Tibial nerve (tissue), 4 donors: ENCODE measurements around the gene C19orf73. TPM values are rescaled to one million over a fixed set of nuclear protein-coding genes. Genes with fewer than 3 reads are reported as not detected.

Source experiments
- DNase-seq, 2 donors: peaks; one replicate each; pipeline ENCODE4 v3.0.0-alpha.2; 2019; ENCODE audit warnings: low spot score in 2 of 2
- H3K27ac ChIP-seq, 4 donors: fragments of 200-600 bp; sonication (generic) in 3 of 4; one replicate each; pipeline ENCODE4 v1.5.1; 2017 to 2019; ENCODE audit warnings: mild to moderate bottlenecking in 1 of 4
- H3K27me3 ChIP-seq, 2 donors: fragments of 200-600 bp; sonication (generic) in 1 of 2; one replicate each; pipeline versions ENCODE4 v1.5.1 to v1.6.0; 2017 to 2019
- H3K36me3 ChIP-seq, 3 donors: fragments of 200-600 bp; sonication (generic); one replicate each; pipeline ENCODE4 v1.5.1; 2018 to 2019
- H3K4me1 ChIP-seq, 4 donors: fragments of 200-600 bp; sonication (generic) in 3 of 4; one replicate each; pipeline ENCODE4 v1.5.1; 2017 to 2019
- H3K4me3 ChIP-seq, 4 donors: fragments of 200-600 bp; sonication (generic) in 3 of 4; one replicate each; pipeline ENCODE4 v1.5.1; 2017 to 2019; ENCODE audit warnings: mild to moderate bottlenecking in 1 of 4, moderate library complexity in 1 of 4
- H3K9me3 ChIP-seq, 4 donors: fragments of 200-600 bp; sonication (generic) in 3 of 4; one replicate each; pipeline ENCODE4 v1.5.1; 2017 to 2019
- EP300 ChIP-seq, 2 donors: sonication (generic); formaldehyde crosslinking; IDR thresholded peaks; one replicate each; pipeline ENCODE4 v1.6.1; 2017; ENCODE audit warnings: antibody characterized with exemption in 2 of 2, mild to moderate bottlenecking in 1 of 2
- POLR2A ChIP-seq, 2 donors: fragments of 450-650 bp; IDR thresholded peaks; one replicate each; pipeline ENCODE4 v1.6.1; 2017; ENCODE audit warnings: antibody characterized with exemption in 2 of 2, mild to moderate bottlenecking in 2 of 2, moderate library complexity in 2 of 2
- WGBS, 2 donors: methylation state at CpG; one replicate each; pipeline ENCODE4 v1.1.5; 2018; 5-methylcytosine and 5-hydroxymethylcytosine counted together
- total RNA-seq, 4 donors: library from RNA; depleted of rRNA; stranded (reverse); fragments of >200 nt; gene quantifications; one replicate each; pipeline ENCODE4 v1.1.0, GENCODE V29; 2016
- TF ChIP-seq, protein P1 (sequence below), 5 experiments: fragments of 200-600 bp in 3 of 5; fragments of 450-650 bp in 2 of 5; sonication (generic) in 3 of 5; IDR thresholded peaks; one replicate each; pipeline ENCODE4 v1.5.1; 2016 to 2019; ENCODE audit warnings: antibody characterized with exemption in 5 of 5, mild to moderate bottlenecking in 3 of 5, moderate library complexity in 2 of 5

Gene C19orf73
- total RNA-seq, 4 donors from 2014 or later, result 1.0 to 7.8 (median 5.0) TPM; not detected in 1

DNA sequence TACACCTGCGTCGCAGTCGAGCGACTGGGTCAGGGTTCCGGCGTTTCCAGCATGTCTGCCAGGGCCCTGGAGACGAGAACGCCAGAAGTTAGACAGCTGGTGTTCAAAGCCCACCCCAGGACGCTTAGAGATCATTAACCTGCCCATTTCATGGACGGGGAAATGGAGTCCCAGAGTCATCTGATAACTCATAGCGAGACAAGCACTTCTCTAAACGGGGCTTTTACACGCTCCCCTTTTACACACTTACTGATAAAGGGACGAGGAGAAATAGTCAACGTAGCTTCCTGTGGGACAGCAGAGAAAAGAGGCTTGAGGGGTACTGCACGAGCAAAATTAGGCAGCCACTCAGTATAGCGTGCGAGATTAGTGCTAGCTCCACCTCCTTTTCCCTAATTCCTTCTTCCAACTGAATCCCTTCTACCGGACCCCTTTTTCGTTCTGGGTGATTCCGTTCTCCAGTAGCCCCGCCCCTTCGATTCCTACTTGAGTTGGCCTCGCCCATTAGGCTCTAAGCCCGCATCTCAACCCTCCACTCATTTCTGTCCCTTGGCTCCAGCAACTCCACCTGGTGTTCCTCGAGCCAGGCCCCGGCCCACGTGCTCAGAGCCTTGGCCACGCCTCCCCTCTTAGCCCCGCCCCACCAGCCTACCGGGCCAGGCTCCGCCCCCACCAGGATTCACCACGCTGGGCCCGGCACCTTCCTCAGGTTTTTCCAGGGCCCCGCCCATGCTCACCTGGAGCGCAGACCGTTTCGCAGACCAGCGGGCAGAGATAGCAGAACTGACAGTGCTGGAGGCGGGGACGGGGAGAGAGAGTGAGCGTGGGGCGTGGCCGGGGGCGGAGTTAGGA is 32.5 kb upstream of the C19orf73 start:
- DNase-seq, result peak in 1 of 2 donors; percentile 34
- Histone ChIP-seq H3K9me3 (no peaks in the 10 kb centered on the region), H3K4me1 (peaks cover 0 to 43% (median 15%) of the 10 kb centered on the region in 4 donors), H3K27ac (peak overlapping the region in 2 of 4 donors; percentile 37 to 77), H3K36me3 (no peaks in the 10 kb centered on the region), H3K4me3 (peak overlapping the region in 1 of 4 donors; percentile 71), H3K27me3 (peaks cover 0 to 24% of the 10 kb centered on the region in 2 donors)
- 8 to 11% methylated on average over 45 of the region's 45 CpGs for WGBS, 2 donors
- TF ChIP-seq EP300 (IDR thresholded peaks at IDR 0.05) (no peak), POLR2A (IDR thresholded peaks at IDR 0.05) (no peak)
- TF ChIP-seq, protein P1, sequence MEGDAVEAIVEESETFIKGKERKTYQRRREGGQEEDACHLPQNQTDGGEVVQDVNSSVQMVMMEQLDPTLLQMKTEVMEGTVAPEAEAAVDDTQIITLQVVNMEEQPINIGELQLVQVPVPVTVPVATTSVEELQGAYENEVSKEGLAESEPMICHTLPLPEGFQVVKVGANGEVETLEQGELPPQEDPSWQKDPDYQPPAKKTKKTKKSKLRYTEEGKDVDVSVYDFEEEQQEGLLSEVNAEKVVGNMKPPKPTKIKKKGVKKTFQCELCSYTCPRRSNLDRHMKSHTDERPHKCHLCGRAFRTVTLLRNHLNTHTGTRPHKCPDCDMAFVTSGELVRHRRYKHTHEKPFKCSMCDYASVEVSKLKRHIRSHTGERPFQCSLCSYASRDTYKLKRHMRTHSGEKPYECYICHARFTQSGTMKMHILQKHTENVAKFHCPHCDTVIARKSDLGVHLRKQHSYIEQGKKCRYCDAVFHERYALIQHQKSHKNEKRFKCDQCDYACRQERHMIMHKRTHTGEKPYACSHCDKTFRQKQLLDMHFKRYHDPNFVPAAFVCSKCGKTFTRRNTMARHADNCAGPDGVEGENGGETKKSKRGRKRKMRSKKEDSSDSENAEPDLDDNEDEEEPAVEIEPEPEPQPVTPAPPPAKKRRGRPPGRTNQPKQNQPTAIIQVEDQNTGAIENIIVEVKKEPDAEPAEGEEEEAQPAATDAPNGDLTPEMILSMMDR (IDR thresholded peaks at IDR 0.05), result no peak

DNA sequence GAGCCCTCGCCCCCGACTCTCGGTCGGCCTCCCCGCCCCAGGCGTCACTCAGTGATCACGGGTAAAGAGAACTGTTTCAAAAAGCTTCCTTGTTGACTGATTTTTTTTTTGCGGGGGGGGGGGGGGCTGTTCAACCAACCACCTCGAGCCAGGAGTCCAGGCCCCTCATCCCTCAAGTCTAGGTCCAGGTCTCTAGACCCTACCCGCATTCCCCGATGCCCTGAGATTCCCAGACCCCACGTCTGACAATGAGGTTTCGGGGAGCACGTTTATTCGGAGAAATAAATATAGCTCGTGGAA is 32.0 kb upstream of the C19orf73 start:
- no peaks in the 10 kb centered on the region for H3K9me3 ChIP-seq
- WGBS, 2 donors, result 9% methylated on average over 10 to 16 of the region's 16 CpGs
- H3K4me3 ChIP-seq, result peak overlapping the region; percentile 46 to 71 (median 53)
- no peaks in the 10 kb centered on the region for H3K36me3 ChIP-seq
- DNase-seq, result no peak
- peaks cover 0 to 49% (median 19%) of the 10 kb centered on the region in 4 donors for H3K4me1 ChIP-seq
- H3K27me3 ChIP-seq, result peaks cover 0 to 29% of the 10 kb centered on the region in 2 donors
- TF ChIP-seq, protein P1 (IDR thresholded peaks at IDR 0.05), result no peak
- TF ChIP-seq POLR2A (IDR thresholded peaks at IDR 0.05) (no peak), EP300 (IDR thresholded peaks at IDR 0.05) (no peak)
- peak overlapping the region in 3 of 4 donors; percentile 62 to 77 (median 73) for H3K27ac ChIP-seq

DNA sequence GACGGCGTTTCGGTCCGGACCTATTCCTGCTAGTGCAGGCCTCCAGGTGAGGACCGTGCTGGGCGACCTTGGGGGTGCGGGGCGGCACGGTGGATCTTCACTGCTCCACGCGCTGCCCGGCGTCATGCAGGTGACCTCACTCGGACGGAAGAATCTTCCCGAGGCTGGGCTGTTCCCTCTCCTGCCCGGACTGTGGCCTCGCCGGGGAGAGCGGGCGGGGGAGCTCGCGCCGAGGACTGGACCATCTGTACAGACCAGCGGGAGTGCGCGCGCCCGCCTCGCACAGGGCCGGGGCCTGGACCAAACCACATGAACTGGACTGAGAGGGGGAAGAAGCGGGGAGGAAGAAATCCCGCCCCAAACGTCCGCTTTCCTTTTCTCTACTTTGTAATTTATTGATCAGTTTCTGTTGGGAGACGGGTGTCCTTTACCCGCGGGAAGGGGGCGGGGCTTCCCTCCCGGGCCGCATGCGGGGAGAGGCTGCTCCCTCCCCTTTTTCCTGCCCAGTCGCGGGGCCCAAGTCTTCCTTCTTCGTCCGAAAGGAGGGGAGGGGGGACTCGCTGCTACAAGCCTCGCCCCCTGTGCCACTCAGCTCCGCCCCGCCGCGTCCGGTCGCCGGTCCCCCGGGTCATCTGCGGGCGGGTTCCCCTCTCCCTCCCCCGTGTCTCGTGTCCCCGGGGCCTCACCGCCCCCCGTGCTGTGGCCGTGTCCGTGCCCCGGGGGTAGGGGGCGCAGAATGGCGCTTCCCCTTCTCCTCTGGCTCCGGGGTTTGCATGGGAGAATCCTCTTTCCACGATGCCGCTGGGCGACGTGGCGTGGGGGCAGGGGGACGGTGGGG is 31.4 kb upstream of the C19orf73 start:
- peaks cover 0 to 54% (median 24%) of the 10 kb centered on the region in 4 donors for H3K4me1 ChIP-seq
- peak overlapping the region in 3 of 4 donors; percentile 62 to 77 (median 73) for H3K27ac ChIP-seq
- 1% methylated on average over 52 to 60 of the region's 75 CpGs for WGBS, 2 donors

DNA sequence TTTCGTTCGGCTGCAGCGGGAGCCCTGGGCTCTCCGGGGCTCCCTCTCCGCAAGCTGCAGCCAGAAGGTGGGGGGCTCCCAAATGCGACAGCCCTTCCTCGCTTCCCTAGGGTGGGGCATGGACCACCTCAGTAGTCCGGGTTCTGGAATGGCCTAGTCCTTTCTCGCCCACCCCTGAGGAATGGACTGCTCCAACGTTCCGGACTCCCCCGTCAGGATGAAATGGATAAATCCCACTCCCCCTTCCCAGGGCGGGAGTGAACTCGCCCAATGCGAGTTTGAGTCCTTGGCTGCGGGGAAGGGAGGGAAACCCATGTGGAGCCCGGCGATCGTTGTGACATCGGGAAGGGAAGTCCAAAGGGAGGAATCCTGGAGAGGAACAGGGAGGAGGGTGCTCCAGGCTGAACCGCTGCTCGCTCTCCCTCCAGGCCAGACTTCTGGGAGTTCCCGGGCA is 30.7 kb upstream of the C19orf73 start:
- Histone ChIP-seq H3K36me3 (no peaks in the 10 kb centered on the region), H3K27ac (peak overlapping the region in 3 of 4 donors; percentile 62 to 77 (median 73)), H3K4me1 (peaks cover 0 to 55% (median 24%) of the 10 kb centered on the region in 4 donors), H3K4me3 (peak overlapping the region; percentile 46 to 71 (median 53)), H3K27me3 (peaks cover 0 to 33% of the 10 kb centered on the region in 2 donors), H3K9me3 (no peaks in the 10 kb centered on the region)
- TF ChIP-seq, protein P1 (IDR thresholded peaks at IDR 0.05), result peak in 1 of 5 experiments; percentile 8
- no peak for TF ChIP-seq POLR2A (IDR thresholded peaks at IDR 0.05)
- TF ChIP-seq EP300 (IDR thresholded peaks at IDR 0.05), result peak in 1 of 2 donors; percentile 2
- DNase-seq, result peak in 1 of 2 donors; percentile 55
- WGBS, 2 donors, result 0% methylated on average over 14 to 22 of the region's 23 CpGs

More for the DNA sequence above, 31.4 kb upstream of the C19orf73 start:
- Histone ChIP-seq H3K36me3 (no peaks in the 10 kb centered on the region), H3K4me3 (peak overlapping the region; percentile 46 to 71 (median 53)), H3K9me3 (no peaks in the 10 kb centered on the region), H3K27me3 (peaks cover 0 to 33% of the 10 kb centered on the region in 2 donors)
- DNase-seq, result peak; percentile 58 to 66
- TF ChIP-seq POLR2A (IDR thresholded peaks at IDR 0.05) (peak in 1 of 2 donors; percentile 10), EP300 (IDR thresholded peaks at IDR 0.05) (peak in 1 of 2 donors; percentile 28)
- TF ChIP-seq, protein P1 (IDR thresholded peaks at IDR 0.05), result peak in 1 of 5 experiments; percentile 14
